GM12875 (cell line): ENCODE data around the gene HERPUD2.
"Not testable (repeated sequence)": the region's sequence is repeated elsewhere in the genome, so short reads cannot be mapped to it uniquely, and the experiment has no call there.

Source experiments
- H3K4me3 ChIP-seq: one replicate; pipeline ENCODE4 v1.5.1; 2011; ENCODE audit warnings: low read depth, low read length, control low read depth
- TF ChIP-seq, protein P1 (sequence below): IDR thresholded peaks from 2 replicates; pipeline ENCODE4 v1.5.1; 2011; ENCODE audit warnings: low read depth, mild to moderate bottlenecking, control low read depth, inconsistent platforms, low read length, moderate library complexity, borderline replicate concordance; ENCODE audit not compliant: insufficient read depth

Gene HERPUD2

DNA sequence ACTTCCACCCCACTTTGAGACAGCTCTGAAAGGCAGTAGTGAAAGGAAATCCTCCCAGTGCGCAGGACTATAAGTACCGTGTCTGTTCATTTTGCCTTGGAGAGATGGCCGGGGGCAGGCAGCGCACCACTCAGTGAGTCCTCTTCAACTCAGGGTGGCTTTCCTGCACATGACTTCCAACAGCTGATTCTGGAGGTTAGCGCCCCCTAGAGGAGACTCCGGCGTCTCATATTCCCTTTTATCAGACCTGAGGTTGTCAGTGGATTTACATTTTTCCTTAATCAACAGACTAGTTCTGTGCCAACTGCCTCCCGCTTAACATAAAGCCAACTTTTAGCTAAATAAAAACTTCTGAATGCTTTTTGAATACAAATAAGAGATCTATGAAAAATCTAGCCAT lies 101.0 kb downstream of the HERPUD2 start:
- TF ChIP-seq, protein P1, sequence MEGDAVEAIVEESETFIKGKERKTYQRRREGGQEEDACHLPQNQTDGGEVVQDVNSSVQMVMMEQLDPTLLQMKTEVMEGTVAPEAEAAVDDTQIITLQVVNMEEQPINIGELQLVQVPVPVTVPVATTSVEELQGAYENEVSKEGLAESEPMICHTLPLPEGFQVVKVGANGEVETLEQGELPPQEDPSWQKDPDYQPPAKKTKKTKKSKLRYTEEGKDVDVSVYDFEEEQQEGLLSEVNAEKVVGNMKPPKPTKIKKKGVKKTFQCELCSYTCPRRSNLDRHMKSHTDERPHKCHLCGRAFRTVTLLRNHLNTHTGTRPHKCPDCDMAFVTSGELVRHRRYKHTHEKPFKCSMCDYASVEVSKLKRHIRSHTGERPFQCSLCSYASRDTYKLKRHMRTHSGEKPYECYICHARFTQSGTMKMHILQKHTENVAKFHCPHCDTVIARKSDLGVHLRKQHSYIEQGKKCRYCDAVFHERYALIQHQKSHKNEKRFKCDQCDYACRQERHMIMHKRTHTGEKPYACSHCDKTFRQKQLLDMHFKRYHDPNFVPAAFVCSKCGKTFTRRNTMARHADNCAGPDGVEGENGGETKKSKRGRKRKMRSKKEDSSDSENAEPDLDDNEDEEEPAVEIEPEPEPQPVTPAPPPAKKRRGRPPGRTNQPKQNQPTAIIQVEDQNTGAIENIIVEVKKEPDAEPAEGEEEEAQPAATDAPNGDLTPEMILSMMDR, result peak; percentile 65; the same call in 1 of the 2 replicates
- no peak overlapping the region for H3K4me3 ChIP-seq

DNA sequence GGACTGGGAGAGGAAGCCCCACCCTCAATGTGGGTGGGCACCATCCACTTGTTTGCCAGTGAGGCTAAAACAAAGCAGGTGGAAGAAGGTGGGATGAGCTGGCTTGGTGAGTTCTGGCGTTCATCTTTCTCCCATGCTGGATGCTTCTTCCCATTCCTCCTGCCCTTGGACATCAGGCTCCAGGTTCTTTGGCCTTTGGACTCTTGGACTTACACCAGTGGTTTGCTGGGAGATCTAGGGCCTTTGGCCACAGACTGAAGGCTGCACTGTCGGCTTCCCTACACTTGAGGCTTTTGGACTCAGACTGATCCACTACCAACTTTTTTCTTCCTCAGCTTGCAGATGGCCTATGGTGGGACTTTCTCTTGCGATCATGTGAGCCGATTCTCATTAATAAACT lies 106.3 kb downstream of the HERPUD2 start:
- TF ChIP-seq, protein P1, result no peak
- H3K4me3 ChIP-seq, result no peak overlapping the region

DNA sequence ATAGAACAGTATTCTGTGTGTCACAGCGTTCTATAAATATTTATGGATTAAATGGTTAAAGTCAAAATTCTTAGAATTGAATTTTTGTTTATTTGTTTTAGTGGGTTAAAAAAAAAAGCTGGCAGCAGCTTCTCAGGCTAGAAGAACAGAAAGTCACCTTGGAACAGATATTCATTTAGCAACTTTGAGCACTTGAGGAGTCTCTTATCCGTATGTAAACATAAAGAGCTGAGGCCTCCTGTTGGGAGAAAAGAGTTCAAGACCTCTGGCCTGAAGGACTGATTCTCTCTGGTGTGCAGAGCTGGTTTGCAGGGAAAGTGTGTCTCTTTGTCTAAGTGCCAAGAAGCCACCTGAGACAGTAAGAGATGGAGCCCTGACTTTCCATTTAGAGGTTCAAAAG lies 109.9 kb downstream of the HERPUD2 start:
- TF ChIP-seq, protein P1, result no peak
- no peak overlapping the region for H3K4me3 ChIP-seq

DNA sequence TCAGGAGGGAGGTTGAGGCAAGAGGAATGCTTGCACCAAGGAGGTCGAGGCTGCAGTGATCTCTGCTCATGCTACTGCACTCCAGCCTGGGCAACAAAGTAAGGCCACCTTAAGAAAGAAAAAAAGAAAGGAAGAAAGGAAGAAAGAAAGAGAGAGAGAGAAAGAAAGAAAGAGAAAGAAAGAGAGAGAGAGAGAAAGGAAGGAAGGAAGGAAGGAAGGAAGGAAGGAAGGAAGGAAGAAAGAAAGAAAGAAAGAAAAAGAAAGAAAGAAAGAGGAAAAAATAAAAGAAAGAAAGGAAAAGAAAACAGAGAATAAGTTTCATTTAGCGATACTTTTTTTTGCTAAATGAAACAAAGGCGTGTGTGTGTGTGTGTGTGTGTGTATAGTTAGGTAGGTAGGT lies 110.4 kb downstream of the HERPUD2 start:
- not testable (repeated sequence) for H3K4me3 ChIP-seq
